ENCODE data around the gene PDX1.

- no peak for TF ChIP-seq PATZ1 (CRISPR knock-in tag; IDR thresholded peaks at IDR 0.05; ENCODE audit: borderline replicate concordance)
- TF ChIP-seq ZNF8 (CRISPR knock-in tag; IDR thresholded peaks at IDR 0.05) = no peak
Observed at GRCh38 chr13:27954406-27954851, 34.6 kb downstream of the PDX1 start.

Measured in SK-N-SH treated with all-trans-retinoic acid at 6 μM for 48 hours (cell line).